ENCODE measurements around the gene LINGO3. TPM values are rescaled to one million over a fixed set of nuclear protein-coding genes. Genes with fewer than 3 reads are reported as not detected.

The LINGO3 gene
- total and polyA plus RNA-seq, 2 donors (not counting 3 experiments of a cell fraction or from before 2014, with no cell fraction given) = not detected

GRCh38 chr19:2273356-2274184 is 34.4 kb downstream of the LINGO3 start:
- Histone ChIP-seq H3K4me2 (ENCODE audit: insufficient read depth, low read length) (peak overlapping the region; percentile 53), H3K36me3 (ENCODE audit: control insufficient read depth in 2 of 2, extremely low read depth in 1 of 2, insufficient read depth in 2 of 2, low read length in 2 of 2) (peaks cover 2 to 18% of the 10 kb centered on the region in 2 experiments), H3K9me3 (replicated peaks; ENCODE audit: control insufficient read depth, insufficient read depth, low read length) (no peaks in the 10 kb centered on the region), H3K4me3 (replicated peaks in 1 of 3; ENCODE audit: insufficient read depth in 1 of 3, low read depth in 1 of 3, low read length in 3 of 3) (no peak overlapping the region), H3K4me1 (ENCODE audit: control insufficient read depth, extremely low read depth, insufficient read depth, low read length) (peaks cover 30% of the 10 kb centered on the region), H2AFZ (ENCODE audit: low read depth, low read length) (no peak overlapping the region), H4K20me1 (replicated peaks; ENCODE audit: control insufficient read depth, extremely low read depth, insufficient read depth, low read length) (no peaks in the 10 kb centered on the region), H3K27ac (ENCODE audit: insufficient read depth, low read depth, low read length) (peak overlapping the region; percentile 34), H3K79me2 (ENCODE audit: control insufficient read depth, insufficient read depth, low read length) (peaks cover 47% of the 10 kb centered on the region), H3K27me3 (ENCODE audit: control insufficient read depth in 2 of 2, insufficient read depth in 2 of 2, low read length in 2 of 2) (no peaks in the 10 kb centered on the region), H3K9me1 (replicated peaks; ENCODE audit: control insufficient read depth, extremely low read depth, insufficient read depth, low read length) (no peaks in the 10 kb centered on the region), H3K9ac (replicated peaks; ENCODE audit: extremely low read depth, insufficient read depth, low read length) (peak overlapping the region; percentile 19)
- no TSS peak for BruUV-seq (replicated peaks)
- FAIRE-seq = peak; percentile 4
- ChIA-PET POLR2A (no interaction called here), CTCF (interaction anchor here (1.1 to 3.2 kb wide), 8 partner anchors 14 to 329 kb away, joined by 3 to 13 read pairs (median 6); partner anchors contain the start of gene PLEKHJ1)
- intact Hi-C loops (cut with micrococcal nuclease) = loop anchor here (1.0 to 5.0 kb wide), 4 partner anchors 37 to 339 kb away; partner anchors contain the start of genes AP3D1, PLEKHJ1 and SF3A2
- TF ChIP-seq POLR2AphosphoS5 (IDR thresholded peaks at IDR 0.05; ENCODE audit: insufficient read depth, low read depth, low read length) (peak; percentile 86), MYC (IDR thresholded peaks at IDR 0.05; ENCODE audit: low read depth, low read length) (no peak), CTCF (IDR thresholded peaks at IDR 0.05; ENCODE audit: extremely low read depth in 1 of 2, insufficient read depth in 1 of 2, low read depth in 1 of 2, low read length in 2 of 2) (peak; percentile 86 to 97)
- dilution Hi-C loops (cut with MboI; ENCODE audit: extremely low pct_ligation_motif_present, low sequenced_read_pairs) = no loop called here
- peak; percentile 51 for DNase-seq (ENCODE audit: low read depth, low spot score)

Measured in endothelial cell of umbilical vein (primary cell).